ENCODE measurements around the gene GPATCH8. TPM values are rescaled to one million over a fixed set of nuclear protein-coding genes. Genes with fewer than 3 reads are reported as not detected.

GPATCH8 gene
- total and polyA plus RNA-seq, 9 of the 15 experiments (the other 6 are each of a cell fraction or from before 2014, with no cell fraction given), result 10.6 to 29.6 (median 13.2) TPM

DNA sequence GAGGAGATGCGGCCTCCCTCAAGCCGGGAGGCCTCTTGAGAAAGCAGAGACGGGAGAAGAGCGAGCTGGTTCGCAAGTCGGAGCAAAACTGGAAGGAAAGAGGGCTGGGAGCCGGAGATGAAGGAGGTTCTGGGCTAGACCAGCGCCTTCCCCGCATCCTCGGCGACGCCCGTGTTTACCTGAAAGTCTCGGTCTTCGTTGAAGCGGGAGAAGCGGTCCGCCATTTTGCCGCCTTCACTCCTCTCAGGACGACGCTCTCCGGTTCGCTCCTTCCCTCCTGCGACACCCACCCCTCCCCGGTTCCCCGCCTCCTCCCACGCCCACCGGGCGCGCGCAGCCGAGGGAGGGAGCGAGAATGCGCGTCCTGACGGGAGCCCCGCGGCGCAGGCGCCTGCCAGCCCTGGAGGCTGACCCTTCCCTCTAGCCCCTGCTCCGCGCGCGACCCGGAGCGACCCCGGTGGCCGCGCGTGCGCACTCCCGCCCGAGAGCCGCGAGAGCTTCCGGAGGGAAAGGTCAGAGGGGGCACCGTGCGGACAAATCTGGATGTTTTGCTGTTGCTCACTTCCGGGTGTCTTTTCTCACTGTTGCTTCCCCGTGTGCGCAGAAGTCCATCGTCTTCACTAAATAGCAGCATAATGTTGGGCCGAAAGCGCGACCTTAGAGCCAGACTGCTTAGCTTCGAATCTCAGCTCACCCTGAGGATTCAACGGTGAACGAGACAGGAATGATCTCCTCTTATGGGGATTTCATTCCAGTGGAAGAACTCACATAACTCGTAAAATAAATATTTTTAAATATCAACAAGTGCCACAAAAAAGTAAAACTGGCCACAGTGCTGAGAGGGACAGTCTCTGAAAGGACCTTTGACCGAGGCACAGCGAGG, at the start of gene GPATCH8 (continued):
- no peak for TF ChIP-seq CTCF (IDR thresholded peaks at IDR 0.05 in 2 of 3, conservative IDR thresholded peaks at IDR 0.05 in 1 of 3; ENCODE audit: insufficient read depth in 2 of 3, low read depth in 1 of 3, low read length in 3 of 3)
- TF ChIP-seq PURB (CRISPR knock-in tag; IDR thresholded peaks at IDR 0.05; ENCODE audit: low read depth), result no peak
- TF ChIP-seq, protein P1, sequence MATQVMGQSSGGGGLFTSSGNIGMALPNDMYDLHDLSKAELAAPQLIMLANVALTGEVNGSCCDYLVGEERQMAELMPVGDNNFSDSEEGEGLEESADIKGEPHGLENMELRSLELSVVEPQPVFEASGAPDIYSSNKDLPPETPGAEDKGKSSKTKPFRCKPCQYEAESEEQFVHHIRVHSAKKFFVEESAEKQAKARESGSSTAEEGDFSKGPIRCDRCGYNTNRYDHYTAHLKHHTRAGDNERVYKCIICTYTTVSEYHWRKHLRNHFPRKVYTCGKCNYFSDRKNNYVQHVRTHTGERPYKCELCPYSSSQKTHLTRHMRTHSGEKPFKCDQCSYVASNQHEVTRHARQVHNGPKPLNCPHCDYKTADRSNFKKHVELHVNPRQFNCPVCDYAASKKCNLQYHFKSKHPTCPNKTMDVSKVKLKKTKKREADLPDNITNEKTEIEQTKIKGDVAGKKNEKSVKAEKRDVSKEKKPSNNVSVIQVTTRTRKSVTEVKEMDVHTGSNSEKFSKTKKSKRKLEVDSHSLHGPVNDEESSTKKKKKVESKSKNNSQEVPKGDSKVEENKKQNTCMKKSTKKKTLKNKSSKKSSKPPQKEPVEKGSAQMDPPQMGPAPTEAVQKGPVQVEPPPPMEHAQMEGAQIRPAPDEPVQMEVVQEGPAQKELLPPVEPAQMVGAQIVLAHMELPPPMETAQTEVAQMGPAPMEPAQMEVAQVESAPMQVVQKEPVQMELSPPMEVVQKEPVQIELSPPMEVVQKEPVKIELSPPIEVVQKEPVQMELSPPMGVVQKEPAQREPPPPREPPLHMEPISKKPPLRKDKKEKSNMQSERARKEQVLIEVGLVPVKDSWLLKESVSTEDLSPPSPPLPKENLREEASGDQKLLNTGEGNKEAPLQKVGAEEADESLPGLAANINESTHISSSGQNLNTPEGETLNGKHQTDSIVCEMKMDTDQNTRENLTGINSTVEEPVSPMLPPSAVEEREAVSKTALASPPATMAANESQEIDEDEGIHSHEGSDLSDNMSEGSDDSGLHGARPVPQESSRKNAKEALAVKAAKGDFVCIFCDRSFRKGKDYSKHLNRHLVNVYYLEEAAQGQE (IDR thresholded peaks at IDR 0.05; ENCODE audit: borderline replicate concordance), result peak; percentile 52
- TF ChIP-seq, protein P1 (CRISPR knock-in tag; IDR thresholded peaks at IDR 0.05; ENCODE audit: low read depth), result no peak
- TF ChIP-seq GABPB1 (CRISPR knock-in tag; IDR thresholded peaks at IDR 0.05), result peak; percentile 94
- no peak for TF ChIP-seq ZNF408 (CRISPR knock-in tag; IDR thresholded peaks at IDR 0.05; ENCODE audit: low read depth)
- peak; percentile 20; the same call in 1 of the 2 replicates for TF ChIP-seq CHD2 (IDR thresholded peaks at IDR 0.05; ENCODE audit: low read depth, low read length)
- no peak for TF ChIP-seq RBM17 (IDR thresholded peaks at IDR 0.05; ENCODE audit: borderline replicate concordance, low read depth, low read length)
- TF ChIP-seq, protein P2, sequence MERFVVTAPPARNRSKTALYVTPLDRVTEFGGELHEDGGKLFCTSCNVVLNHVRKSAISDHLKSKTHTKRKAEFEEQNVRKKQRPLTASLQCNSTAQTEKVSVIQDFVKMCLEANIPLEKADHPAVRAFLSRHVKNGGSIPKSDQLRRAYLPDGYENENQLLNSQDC (CRISPR knock-in tag; IDR thresholded peaks at IDR 0.05), result no peak
- TF ChIP-seq, protein P3, sequence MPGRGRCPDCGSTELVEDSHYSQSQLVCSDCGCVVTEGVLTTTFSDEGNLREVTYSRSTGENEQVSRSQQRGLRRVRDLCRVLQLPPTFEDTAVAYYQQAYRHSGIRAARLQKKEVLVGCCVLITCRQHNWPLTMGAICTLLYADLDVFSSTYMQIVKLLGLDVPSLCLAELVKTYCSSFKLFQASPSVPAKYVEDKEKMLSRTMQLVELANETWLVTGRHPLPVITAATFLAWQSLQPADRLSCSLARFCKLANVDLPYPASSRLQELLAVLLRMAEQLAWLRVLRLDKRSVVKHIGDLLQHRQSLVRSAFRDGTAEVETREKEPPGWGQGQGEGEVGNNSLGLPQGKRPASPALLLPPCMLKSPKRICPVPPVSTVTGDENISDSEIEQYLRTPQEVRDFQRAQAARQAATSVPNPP (IDR thresholded peaks at IDR 0.05; ENCODE audit: borderline replicate concordance, insufficient read depth, insufficient read length), result no peak
- TF ChIP-seq MEF2D (tag; conservative IDR thresholded peaks at IDR 0.05; ENCODE audit: low read depth), result peak; percentile 15; the same call in 1 of the 2 replicates
- TF ChIP-seq CREB3 (tag; conservative IDR thresholded peaks at IDR 0.05; ENCODE audit: low read depth), result peak; percentile 77
- no peak for TF ChIP-seq ZNF79 (CRISPR knock-in tag; IDR thresholded peaks at IDR 0.05; ENCODE audit: low read depth)
- peak; percentile 84 for TF ChIP-seq SMAD3 (CRISPR knock-in tag; conservative IDR thresholded peaks at IDR 0.05)

Measured in K562 (cell line).